HCT116 (cell line): ENCODE results near the gene TSPAN13.

Experiments
- POLR2AphosphoS5 ChIP-seq: IDR thresholded peaks from 2 replicates; pipeline ENCODE4 v1.6.1; 2011; ENCODE audit warnings: mild to moderate bottlenecking, low read depth, low read length, moderate library complexity
- RAD21 ChIP-seq: IDR thresholded peaks from 2 replicates; pipeline ENCODE4 v1.6.1; 2012; ENCODE audit warnings: low read depth, mild to moderate bottlenecking

- no peak for TF ChIP-seq RAD21
- no peak for TF ChIP-seq POLR2AphosphoS5
Observed at GRCh38 chr7:16816824-16817223, 63.3 kb downstream of the TSPAN13 start.
